GM20000 (cell line): ENCODE measurements around the gene CYP2A7.
"Not testable (repeated sequence)": the region's sequence is repeated elsewhere in the genome, so short reads cannot be mapped to it uniquely, and the experiment has no call there.

Experiments
- DNase-seq: peaks from one replicate; pipeline ENCODE4 v3.0.0; 2012; ENCODE audit warnings: low spot score
- CTCF ChIP-seq: IDR thresholded peaks from 2 replicates; pipeline ENCODE4 v1.5.1; 2012; ENCODE audit warnings: mild to moderate bottlenecking, control low read depth; ENCODE audit errors: extremely low read depth, missing control alignments

CYP2A7 gene

DNA sequence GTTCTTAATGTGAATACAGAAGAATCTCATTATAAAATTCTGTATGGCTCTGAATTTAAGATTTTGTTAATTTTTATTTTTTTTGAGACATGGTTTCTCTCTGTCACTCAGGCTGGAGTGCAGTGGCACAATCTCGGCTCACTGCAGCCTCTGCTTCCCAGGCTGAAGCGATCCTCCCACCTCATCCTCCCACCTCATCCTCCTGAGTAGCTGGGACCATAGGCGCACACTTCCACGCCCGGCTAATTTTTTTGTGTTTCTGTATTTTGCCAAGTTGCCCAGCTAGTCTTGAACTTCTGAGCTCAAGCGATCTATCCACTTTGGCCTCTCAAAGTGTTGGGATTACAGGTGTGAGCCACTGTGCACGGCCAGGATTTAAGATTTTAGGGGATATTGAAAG, 14.3 kb downstream of the CYP2A7 start:
- no peak for TF ChIP-seq CTCF

DNA sequence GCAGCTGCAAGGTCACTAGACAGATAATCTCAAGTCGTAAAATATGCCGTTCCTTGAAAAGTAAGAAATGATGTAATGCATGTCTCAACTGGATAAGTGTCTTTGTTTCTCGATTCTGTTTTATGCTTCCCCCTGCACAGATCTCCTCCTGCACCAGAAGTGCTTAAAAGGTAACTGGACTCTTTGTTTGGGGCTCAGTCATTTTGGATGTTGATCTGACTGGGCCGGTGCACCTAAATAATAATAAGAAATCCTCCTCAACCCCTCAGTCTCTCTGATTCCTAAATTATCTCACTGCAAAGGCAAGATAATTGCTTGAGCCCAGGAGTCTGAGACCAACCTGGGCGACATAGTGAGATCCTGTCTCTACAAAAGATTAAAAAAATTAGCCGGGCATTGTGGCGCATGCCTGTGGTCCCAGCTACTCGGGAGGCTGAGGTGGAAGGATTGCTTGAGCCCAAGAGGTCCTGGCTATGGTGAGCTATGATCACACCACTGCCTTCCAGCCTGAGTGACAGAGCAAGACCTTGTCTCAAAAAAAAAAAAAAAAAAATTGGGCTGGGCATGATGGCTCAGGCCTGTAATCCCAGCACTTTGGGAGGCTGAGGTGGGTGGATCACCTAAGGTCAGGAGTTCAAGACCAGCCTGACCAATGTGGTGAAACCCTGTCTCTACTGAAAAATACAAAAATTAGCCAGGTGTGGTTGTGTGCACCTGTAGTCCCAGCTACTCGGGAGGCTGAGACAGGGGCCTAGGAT, 17.1 kb downstream of the CYP2A7 start:
- not testable (repeated sequence) for DNase-seq

More for the DNA sequence above, 14.3 kb downstream of the CYP2A7 start:
- no peak for DNase-seq

DNA sequence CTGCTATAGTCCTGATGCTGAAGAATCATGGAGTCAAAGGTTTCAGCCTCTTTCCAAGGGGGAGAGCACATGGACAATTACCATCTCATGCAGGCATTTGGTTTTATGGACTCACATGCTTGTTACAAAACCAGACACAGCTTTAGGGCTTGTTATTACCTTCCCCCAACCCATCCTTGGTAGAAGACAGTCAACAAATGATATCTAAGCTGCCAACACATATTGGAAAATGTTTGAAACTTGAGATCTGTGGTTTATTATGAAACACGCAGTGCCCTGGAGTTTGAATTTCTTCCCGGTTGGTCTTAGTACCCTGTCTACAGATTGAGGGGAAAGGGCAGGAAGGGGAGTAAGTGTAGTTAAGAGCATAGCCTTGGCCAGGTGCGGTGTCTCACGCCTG, 19.2 kb downstream of the CYP2A7 start:
- DNase-seq, result no peak
- TF ChIP-seq CTCF, result no peak

DNA sequence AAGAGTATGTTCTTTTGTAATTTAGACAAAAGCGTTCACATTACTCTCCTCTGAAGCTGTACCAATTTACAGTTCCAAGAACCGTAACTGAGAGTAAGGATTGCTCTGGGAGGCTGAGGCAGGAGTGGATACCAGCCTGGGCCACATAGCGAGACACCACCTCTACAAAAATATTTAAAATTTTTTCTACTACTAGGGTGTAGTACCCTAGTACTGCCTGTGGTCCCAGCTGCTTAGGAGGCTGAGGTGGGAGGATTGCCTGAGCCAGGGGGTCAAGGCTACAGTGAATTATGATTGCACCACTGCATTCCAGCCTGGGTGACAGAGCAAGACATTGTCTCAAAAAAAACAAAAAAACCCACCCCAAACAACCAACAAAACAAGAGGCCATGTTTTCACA, 19.7 kb downstream of the CYP2A7 start:
- TF ChIP-seq CTCF, result no peak
- no peak for DNase-seq

- no peak for TF ChIP-seq CTCF
- no peak for DNase-seq
These were observed 23.9 kb downstream of the CYP2A7 start for GRCh38 chr19:40858109-40858508.

GRCh38 chr19:40852467-40853152, 29.4 kb downstream of the CYP2A7 start:
- not testable (repeated sequence) for DNase-seq

GRCh38 chr19:40850277-40850676, 31.8 kb downstream of the CYP2A7 start, which contains the start of gene CYP2A6:
Gene CYP2A6, minus strand, starts transcription at chr19:40850447. Its CDS starts 21 bp downstream, at chr19:40850426.
- DNase-seq, result not testable (repeated sequence)

DNA sequence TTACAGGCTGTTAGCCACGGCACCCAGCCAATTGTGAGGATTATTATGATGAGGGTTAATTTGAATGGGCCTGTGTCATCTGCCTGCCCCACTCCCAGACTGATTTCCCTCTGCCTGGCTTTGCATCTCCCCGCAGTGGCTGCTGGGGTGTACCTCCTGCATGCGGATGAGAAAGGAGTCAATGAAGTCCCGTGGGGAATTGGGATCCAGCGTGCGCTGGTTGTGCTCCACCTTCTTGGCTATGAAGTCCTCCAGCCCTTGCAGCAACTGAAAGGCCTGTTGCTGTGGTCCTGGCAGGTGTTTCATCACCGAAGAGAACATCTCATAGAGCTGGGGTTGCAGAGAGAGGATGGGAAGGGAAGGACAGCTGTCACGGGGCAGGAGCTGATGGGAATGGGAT, 35.3 kb downstream of the CYP2A7 start:
- not testable (repeated sequence) for DNase-seq

DNA sequence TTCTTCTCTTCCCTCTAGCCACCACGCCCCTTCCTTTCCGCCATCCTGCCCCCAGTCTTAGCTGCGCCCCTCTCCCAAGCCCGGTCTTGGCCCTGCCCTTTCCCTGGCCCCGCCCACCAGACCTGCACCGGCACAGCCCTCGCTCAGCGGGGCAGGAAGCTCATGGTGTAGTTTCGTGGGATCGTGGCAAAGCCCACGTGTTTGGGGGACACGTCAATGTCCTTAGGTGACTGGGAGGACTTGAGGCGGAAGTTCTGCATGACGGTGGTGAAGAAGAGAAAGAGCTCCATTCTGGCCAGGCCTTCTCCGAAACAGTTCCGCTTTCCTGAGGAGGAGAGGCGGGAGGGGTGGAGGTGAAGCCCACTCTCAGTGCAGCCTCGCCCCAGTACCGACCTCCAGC, 38.4 kb downstream of the CYP2A7 start:
- not testable (repeated sequence) for DNase-seq

DNA sequence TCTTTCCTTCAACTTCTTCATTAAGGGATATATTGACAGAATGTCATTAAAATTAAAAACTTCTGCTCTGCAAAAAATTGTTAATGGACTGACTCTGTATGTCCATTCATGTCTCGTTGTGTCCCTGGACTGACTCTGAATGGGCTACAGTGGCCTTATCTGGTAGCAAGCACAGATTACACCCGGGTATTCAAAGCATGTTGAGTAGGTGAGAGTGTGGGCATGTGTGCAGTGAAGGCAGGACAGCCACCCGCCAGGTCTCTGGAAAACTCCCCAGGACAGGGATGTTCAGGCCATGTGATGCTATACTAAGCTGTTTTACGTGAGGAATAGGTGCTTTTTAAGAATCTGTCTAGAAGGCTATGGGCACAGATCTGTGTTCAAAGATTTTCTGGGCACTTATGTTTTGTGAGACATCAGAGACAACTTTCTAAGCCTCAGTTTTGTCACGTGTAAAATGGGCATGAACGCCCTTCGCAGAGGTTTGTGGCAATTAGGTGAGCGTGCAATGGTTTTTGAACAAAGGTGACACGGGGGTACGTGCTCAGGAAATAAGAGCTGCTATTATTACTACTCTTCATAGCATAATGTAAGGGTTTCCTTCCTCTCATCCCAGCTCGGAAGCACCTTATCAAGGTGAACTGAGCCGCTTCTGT, 38.9 kb downstream of the CYP2A7 start:
- not testable (repeated sequence) for DNase-seq

DNA sequence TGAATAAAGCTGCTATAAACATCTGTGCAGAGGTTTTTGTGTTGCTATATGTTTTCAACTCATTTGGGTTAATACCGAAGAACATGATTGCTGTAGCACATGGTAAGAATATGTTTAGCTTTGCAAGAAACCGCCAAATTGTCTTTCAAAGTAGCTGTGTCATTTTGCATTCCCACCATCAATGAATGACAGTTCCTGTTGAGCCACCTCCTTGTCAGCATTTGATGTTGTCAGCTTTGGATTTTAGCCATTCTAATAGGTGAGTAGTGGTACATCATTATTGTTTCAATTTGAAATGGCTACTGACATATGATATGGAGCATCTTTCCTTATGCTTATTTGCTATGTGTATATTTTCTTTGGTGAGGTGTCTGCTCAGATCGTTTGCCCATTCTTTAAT, 40.0 kb downstream of the CYP2A7 start:
- not testable (repeated sequence) for DNase-seq

DNA sequence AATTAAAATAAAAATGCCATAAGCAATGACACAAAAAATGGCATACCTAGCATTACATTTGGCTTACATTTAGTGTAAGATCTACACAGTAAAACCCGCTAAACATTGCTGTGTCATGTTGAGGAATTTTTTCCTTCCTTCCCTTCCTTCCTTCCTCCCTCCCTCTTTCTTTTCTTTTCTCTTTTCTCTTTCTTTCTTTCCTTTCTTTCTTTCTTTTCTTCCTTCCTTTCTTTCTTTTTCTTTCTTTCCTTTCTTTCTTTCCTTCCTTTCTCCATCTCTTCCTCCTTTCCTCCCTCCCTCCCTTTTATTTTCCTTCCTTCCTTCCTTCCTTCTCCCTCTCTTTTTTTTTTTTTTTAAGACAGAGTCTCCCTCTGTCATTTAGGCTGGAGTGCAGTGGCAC, 43.6 kb downstream of the CYP2A7 start:
- not testable (repeated sequence) for DNase-seq
